Measurements from ENCODE around the gene TMEM74B. TPM values are rescaled to one million over a fixed set of nuclear protein-coding genes. Genes with fewer than 3 reads are reported as not detected.

TMEM74B gene
- polyA plus RNA-seq, 3 donors, result not detected

- Mint-ChIP-seq H3K27ac (peak overlapping the region in 1 of 7 donors; percentile 82), H3K4me1 (peaks cover 7% of the 10 kb centered on the region), H3K4me3 (no peak overlapping the region), H3K9me3 (peaks cover 0 to 3% (median 0%) of the 10 kb centered on the region in 7 donors), H3K27me3 (ENCODE audit: low read depth in 3 of 3) (peaks cover 0 to 2% (median 0%) of the 10 kb centered on the region in 3 donors), H3K36me3 (peaks cover 88 to 92% of the 10 kb centered on the region in 2 donors)
- H3K9ac ChIP-seq (ENCODE audit: insufficient read depth, low read length, poor library complexity, severe bottlenecking), result no peak overlapping the region
- no peaks in the 10 kb centered on the region for H3K9me3 ChIP-seq (replicated peaks in 1 of 2; ENCODE audit: control insufficient read depth in 1 of 2, insufficient read depth in 1 of 2, low read length in 2 of 2)
- no peak overlapping the region for H3K27ac ChIP-seq (ENCODE audit: low read depth in 1 of 2, low read length in 2 of 2)
- H4K20me1 ChIP-seq (ENCODE audit: insufficient read depth, low read length), result peaks cover 39% of the 10 kb centered on the region
- H3K4me2 ChIP-seq (replicated peaks; ENCODE audit: extremely low read depth, low read length, poor library complexity, severe bottlenecking), result no peak overlapping the region
- H3K27me3 ChIP-seq (ENCODE audit: control insufficient read depth in 2 of 2, insufficient read depth in 2 of 2, low read length in 2 of 2), result no peaks in the 10 kb centered on the region
- H3K79me2 ChIP-seq (ENCODE audit: insufficient read depth, low read length), result no peaks in the 10 kb centered on the region
- 88% methylated on average over 5 of the region's 9 CpGs for WGBS (ENCODE audit: insufficient coverage)
- H3K4me1 ChIP-seq (ENCODE audit: control insufficient read depth in 1 of 2, insufficient read depth in 2 of 2, low read length in 2 of 2), result no peaks in the 10 kb centered on the region
- intact Hi-C loops (cut with micrococcal nuclease), result no loop called here
- no peak overlapping the region for H3K4me3 ChIP-seq (replicated peaks in 1 of 3; ENCODE audit: low read depth in 2 of 3, low read length in 3 of 3)
- no peak for TF ChIP-seq CTCF (IDR thresholded peaks at IDR 0.05)
- peaks cover 94 to 99% of the 10 kb centered on the region in 2 donors for H3K36me3 ChIP-seq (replicated peaks in 1 of 2; ENCODE audit: control insufficient read depth in 1 of 2, insufficient read depth in 2 of 2, low read length in 2 of 2)
- H2AFZ ChIP-seq (ENCODE audit: insufficient read depth, low read depth, low read length, poor library complexity, severe bottlenecking), result no peak overlapping the region
- no peak for DNase-seq
Measured at GRCh38 chr20:1165941-1166340, 18.8 kb downstream of the TMEM74B start.

- Histone ChIP-seq H3K79me2 (ENCODE audit: insufficient read depth, low read length) (no peaks in the 10 kb centered on the region), H3K9ac (ENCODE audit: insufficient read depth, low read length, poor library complexity, severe bottlenecking) (no peak overlapping the region), H3K4me2 (replicated peaks; ENCODE audit: extremely low read depth, low read length, poor library complexity, severe bottlenecking) (no peak overlapping the region), H2AFZ (ENCODE audit: insufficient read depth, low read depth, low read length, poor library complexity, severe bottlenecking) (no peak overlapping the region), H3K4me3 (replicated peaks in 1 of 3; ENCODE audit: low read depth in 2 of 3, low read length in 3 of 3) (no peak overlapping the region), H3K27me3 (ENCODE audit: control insufficient read depth in 2 of 2, insufficient read depth in 2 of 2, low read length in 2 of 2) (no peaks in the 10 kb centered on the region), H3K4me1 (ENCODE audit: control insufficient read depth in 1 of 2, insufficient read depth in 2 of 2, low read length in 2 of 2) (no peaks in the 10 kb centered on the region), H3K36me3 (replicated peaks in 1 of 2; ENCODE audit: control insufficient read depth in 1 of 2, insufficient read depth in 2 of 2, low read length in 2 of 2) (peaks cover 94 to 99% of the 10 kb centered on the region in 2 donors), H3K9me3 (replicated peaks in 1 of 2; ENCODE audit: control insufficient read depth in 1 of 2, insufficient read depth in 1 of 2, low read length in 2 of 2) (no peaks in the 10 kb centered on the region), H3K27ac (ENCODE audit: low read depth in 1 of 2, low read length in 2 of 2) (no peak overlapping the region), H4K20me1 (ENCODE audit: insufficient read depth, low read length) (peaks cover 39% of the 10 kb centered on the region)
- WGBS (ENCODE audit: insufficient coverage), result no CpG with 5 or more reads among the region's 1 CpG
- peaks cover 0 to 2% (median 0%) of the 10 kb centered on the region in 3 donors for H3K27me3 Mint-ChIP-seq (ENCODE audit: low read depth in 3 of 3)
- DNase-seq, result no peak
- peaks cover 0 to 3% (median 0%) of the 10 kb centered on the region in 7 donors for H3K9me3 Mint-ChIP-seq
- no peak overlapping the region for H3K4me3 Mint-ChIP-seq
- H3K4me1 Mint-ChIP-seq, result peaks cover 7% of the 10 kb centered on the region
- peak overlapping the region in 1 of 7 donors; percentile 82 for H3K27ac Mint-ChIP-seq
- no peak for TF ChIP-seq CTCF (IDR thresholded peaks at IDR 0.05)
- peaks cover 88 to 92% of the 10 kb centered on the region in 2 donors for H3K36me3 Mint-ChIP-seq
- intact Hi-C loops (cut with micrococcal nuclease), result no loop called here
Measured at GRCh38 chr20:1165521-1165920, 19.3 kb downstream of the TMEM74B start.

All from CD14-positive monocyte (primary cell).